GM12872 (cell line): Measurements from ENCODE around the gene LSP1.

ENCODE experiments used
- TF ChIP-seq, protein P1 (sequence below): IDR thresholded peaks from 3 replicates; pipeline ENCODE4 v1.5.1; 2011; ENCODE audit warnings: low read depth, mild to moderate bottlenecking, low read length, moderate library complexity; ENCODE audit not compliant: insufficient read depth

Gene LSP1

GRCh38 chr11:1856306-1857005 lies 3.6 kb downstream of the LSP1 start:
- TF ChIP-seq, protein P1, sequence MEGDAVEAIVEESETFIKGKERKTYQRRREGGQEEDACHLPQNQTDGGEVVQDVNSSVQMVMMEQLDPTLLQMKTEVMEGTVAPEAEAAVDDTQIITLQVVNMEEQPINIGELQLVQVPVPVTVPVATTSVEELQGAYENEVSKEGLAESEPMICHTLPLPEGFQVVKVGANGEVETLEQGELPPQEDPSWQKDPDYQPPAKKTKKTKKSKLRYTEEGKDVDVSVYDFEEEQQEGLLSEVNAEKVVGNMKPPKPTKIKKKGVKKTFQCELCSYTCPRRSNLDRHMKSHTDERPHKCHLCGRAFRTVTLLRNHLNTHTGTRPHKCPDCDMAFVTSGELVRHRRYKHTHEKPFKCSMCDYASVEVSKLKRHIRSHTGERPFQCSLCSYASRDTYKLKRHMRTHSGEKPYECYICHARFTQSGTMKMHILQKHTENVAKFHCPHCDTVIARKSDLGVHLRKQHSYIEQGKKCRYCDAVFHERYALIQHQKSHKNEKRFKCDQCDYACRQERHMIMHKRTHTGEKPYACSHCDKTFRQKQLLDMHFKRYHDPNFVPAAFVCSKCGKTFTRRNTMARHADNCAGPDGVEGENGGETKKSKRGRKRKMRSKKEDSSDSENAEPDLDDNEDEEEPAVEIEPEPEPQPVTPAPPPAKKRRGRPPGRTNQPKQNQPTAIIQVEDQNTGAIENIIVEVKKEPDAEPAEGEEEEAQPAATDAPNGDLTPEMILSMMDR = no peak

GRCh38 chr11:1857064-1857463 lies 4.2 kb downstream of the LSP1 start:
- TF ChIP-seq, protein P1 = no peak

DNA sequence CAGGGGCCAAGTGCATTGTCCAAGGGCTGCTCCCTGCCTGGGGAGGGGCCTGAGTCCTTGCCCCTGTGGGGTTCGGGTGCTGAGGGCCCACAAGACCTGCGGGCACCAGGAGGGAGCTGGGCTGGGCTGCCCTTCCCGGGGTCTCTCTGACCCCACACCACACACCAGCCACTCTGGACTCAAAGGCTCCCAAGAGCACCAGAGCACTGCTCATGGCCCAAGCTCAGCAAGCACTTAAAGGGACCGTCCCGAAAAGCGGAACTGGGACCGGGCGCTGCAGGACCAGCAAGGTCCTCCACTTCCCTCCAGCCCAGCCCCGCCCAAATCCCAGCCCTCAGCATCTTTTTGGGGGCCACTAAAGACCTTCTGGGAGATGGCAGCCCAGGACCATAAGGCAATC lies 5.3 kb downstream of the LSP1 start:
- TF ChIP-seq, protein P1 = no peak

DNA sequence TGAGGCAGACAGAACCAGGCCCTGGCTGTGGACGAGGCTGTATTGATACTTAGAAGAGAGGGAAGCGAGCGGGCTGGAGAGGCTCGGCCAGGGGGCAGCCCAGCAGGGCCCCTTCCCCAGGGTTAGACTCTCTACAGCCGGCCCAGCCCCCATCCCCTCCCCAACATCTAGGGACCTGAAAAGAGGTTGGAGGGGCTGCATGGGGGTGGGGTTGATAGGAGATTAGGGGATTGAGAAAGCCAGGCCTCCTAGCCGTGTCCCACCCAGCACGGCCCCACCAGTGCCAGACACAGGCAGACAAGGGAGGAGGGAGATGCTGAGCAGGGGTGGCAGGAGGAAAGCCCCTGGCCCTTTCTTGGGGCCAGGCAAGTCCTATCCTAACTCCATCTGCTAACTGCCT lies 5.7 kb downstream of the LSP1 start:
- TF ChIP-seq, protein P1 = no peak

- TF ChIP-seq, protein P1 = no peak
These were observed 6.1 kb downstream of the LSP1 start for GRCh38 chr11:1859004-1859403.

- TF ChIP-seq, protein P1 = no peak
These were observed 7.2 kb downstream of the LSP1 start for GRCh38 chr11:1860108-1860507.

DNA sequence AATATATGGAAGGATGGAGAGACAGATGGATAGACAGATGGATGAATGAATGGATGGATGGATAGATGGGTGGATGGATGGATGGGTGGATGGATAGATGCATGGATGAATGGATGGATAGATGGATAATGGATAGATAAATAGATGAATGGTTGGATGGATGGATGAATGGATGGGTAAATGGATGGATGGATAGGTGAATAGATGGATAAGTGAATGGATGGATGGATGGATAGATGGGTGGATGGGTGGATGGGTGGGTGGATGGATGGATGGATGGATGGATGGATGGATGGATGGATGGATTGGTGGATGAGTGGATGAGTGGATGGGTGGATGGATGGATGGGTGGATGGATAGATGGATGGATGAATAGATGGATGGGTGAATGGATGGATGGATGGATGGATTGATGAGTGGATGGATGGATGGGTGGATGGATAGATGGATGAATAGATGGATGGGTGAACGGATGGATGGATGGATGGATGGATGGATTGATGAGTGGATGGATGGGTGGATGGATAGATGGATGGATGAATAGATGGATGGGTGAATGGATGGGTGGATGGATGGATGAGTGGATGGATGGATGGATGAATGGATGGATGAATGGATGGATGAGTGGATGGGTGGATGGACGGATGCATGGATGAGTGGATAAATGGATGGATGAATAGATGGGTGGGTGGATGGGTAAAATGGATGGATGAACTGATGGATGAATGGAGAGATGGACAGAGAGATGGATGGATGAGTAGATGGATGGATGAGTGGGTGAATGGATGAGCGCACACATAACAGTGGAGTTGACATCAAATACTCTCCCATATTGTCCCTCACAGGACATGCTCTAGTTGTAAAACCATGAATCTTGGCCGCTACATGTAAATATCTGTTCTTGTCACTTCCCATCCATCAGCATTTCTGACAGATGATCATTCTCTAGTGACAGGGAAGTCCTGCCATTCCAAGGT lies 8.8 kb downstream of the LSP1 start:
- TF ChIP-seq, protein P1 = no peak
